HEK293 (cell line): ENCODE results near the gene ZKSCAN8.
A peak's percentile ranks its signal among the peaks of the same experiment; 100 is the strongest.

ENCODE experiments used
- CTCF ChIA-PET: fragments of 350-600 bp; formaldehyde crosslinking; extraction: SDS; loops from one replicate; lab custom pipeline; 2021; ENCODE audit warnings: antibody characterized with exemption; lab: Yijun Ruan, JAX
- POLR2A ChIA-PET: fragments of 300-600 bp; formaldehyde crosslinking; extraction: SDS; loops from one replicate; lab custom pipeline; 2020; ENCODE audit warnings: antibody characterized with exemption, inconsistent platforms; lab: Yijun Ruan, JAX
- H3K27ac ChIP-seq: fragments of 200-500 bp; sonication (Bioruptor generic); 2 replicates; pipeline ENCODE4 v1.5.1; 2014; ENCODE audit warnings: low read depth, low read length, control low read depth, inconsistent platforms; ENCODE audit errors: extremely low read depth
- H3K36me3 ChIP-seq, 2 experiments: fragments of 200-500 bp in 1 of 2; sonication (Bioruptor generic) in 1 of 2; 1 replicate in 1 of 2; 2 replicates in 1 of 2; pipeline ENCODE4 v1.5.1; 2014 to 2017; ENCODE audit warnings: inconsistent platforms in 2 of 2, low read length in 2 of 2; ENCODE audit not compliant: control insufficient read depth in 2 of 2, insufficient read depth in 1 of 2
- H3K4me1 ChIP-seq: fragments of 200-500 bp; sonication (Bioruptor generic); 2 replicates; pipeline ENCODE4 v1.5.1; 2014; ENCODE audit warnings: mild to moderate bottlenecking, low read length, inconsistent platforms; ENCODE audit not compliant: control insufficient read depth, insufficient read depth
- H3K4me3 ChIP-seq: 2 replicates; pipeline ENCODE4 v1.5.1; 2011; ENCODE audit warnings: low read depth, mild to moderate bottlenecking, control low read depth, low read length, moderate library complexity
- H3K9me3 ChIP-seq: fragments of 200-500 bp; sonication (Bioruptor generic); 2 replicates; pipeline ENCODE4 v1.5.1; 2014; ENCODE audit warnings: low read depth, low read length, inconsistent platforms; ENCODE audit not compliant: control insufficient read depth, insufficient read depth
- GFI1B ChIP-seq: fragments of 450-650 bp; formaldehyde crosslinking; IDR thresholded peaks from 2 replicates; pipeline ENCODE4 v1.5.1; 2016; ENCODE audit warnings: missing biosample characterization, missing genetic modification characterization
- HOXD13 ChIP-seq: sonication (generic); formaldehyde crosslinking; IDR thresholded peaks from 2 replicates; pipeline ENCODE4 v1.8.0; 2022; ENCODE audit warnings: missing genetic modification reagents, borderline replicate concordance
- IKZF3 ChIP-seq: fragments of 450-650 bp; IDR thresholded peaks from 2 replicates; pipeline ENCODE4 v1.5.0; 2018; ENCODE audit warnings: missing biosample characterization, mild to moderate bottlenecking, missing genetic modification characterization, moderate library complexity
- OSR2 ChIP-seq: fragments of 450-650 bp; formaldehyde crosslinking; IDR thresholded peaks from 2 replicates; pipeline ENCODE4 v1.5.1; 2016; ENCODE audit warnings: missing biosample characterization, missing genetic modification characterization
- SP2 ChIP-seq: fragments of 450-650 bp; formaldehyde crosslinking; IDR thresholded peaks from 2 replicates; pipeline ENCODE4 v1.5.1; 2016; ENCODE audit warnings: missing biosample characterization, missing genetic modification characterization
- SP7 ChIP-seq: fragments of 450-650 bp; formaldehyde crosslinking; IDR thresholded peaks from 2 replicates; pipeline ENCODE4 v1.5.1; 2016; ENCODE audit warnings: missing biosample characterization, missing genetic modification characterization
- ZBTB20 ChIP-seq: fragments of 450-650 bp; formaldehyde crosslinking; IDR thresholded peaks from 2 replicates; pipeline ENCODE4 v1.5.1; 2016; ENCODE audit warnings: missing biosample characterization, missing genetic modification characterization
- ZBTB48 ChIP-seq: fragments of 450-650 bp; formaldehyde crosslinking; IDR thresholded peaks from 2 replicates; pipeline ENCODE4 v1.5.1; 2016; ENCODE audit warnings: missing biosample characterization, missing genetic modification characterization
- ZBTB7A ChIP-seq: fragments of 450-650 bp; formaldehyde crosslinking; IDR thresholded peaks from 2 replicates; pipeline ENCODE4 v1.5.1; 2016; ENCODE audit warnings: low read depth, missing biosample characterization, missing genetic modification characterization
- ZBTB8A ChIP-seq: fragments of 450-650 bp; formaldehyde crosslinking; IDR thresholded peaks from 2 replicates; pipeline ENCODE4 v1.5.1; 2016; ENCODE audit warnings: missing biosample characterization, missing genetic modification characterization
- ZNF10 ChIP-seq: fragments of 450-650 bp; formaldehyde crosslinking; IDR thresholded peaks from 2 replicates; pipeline ENCODE4 v1.5.1; 2017; ENCODE audit warnings: missing biosample characterization, missing genetic modification characterization
- ZNF202 ChIP-seq: fragments of 450-650 bp; formaldehyde crosslinking; IDR thresholded peaks from 2 replicates; pipeline ENCODE4 v1.5.1; 2016; ENCODE audit warnings: missing biosample characterization, missing genetic modification characterization, borderline replicate concordance
- ZNF335 ChIP-seq: fragments of 450-650 bp; formaldehyde crosslinking; conservative IDR thresholded peaks from 2 replicates; pipeline ENCODE4 v1.5.1; 2016; ENCODE audit warnings: missing biosample characterization, missing genetic modification characterization
- ZNF341 ChIP-seq: fragments of 450-650 bp; formaldehyde crosslinking; IDR thresholded peaks from 2 replicates; pipeline ENCODE4; 2016; ENCODE audit warnings: low read depth, missing biosample characterization, missing genetic modification characterization
- ZNF394 ChIP-seq: fragments of 450-650 bp; formaldehyde crosslinking; IDR thresholded peaks from 2 replicates; pipeline ENCODE4 v1.5.1; 2016; ENCODE audit warnings: missing biosample characterization, missing genetic modification characterization, mild to moderate bottlenecking, moderate library complexity, borderline replicate concordance
- ZNF600 ChIP-seq: fragments of 450-650 bp; formaldehyde crosslinking; IDR thresholded peaks from 2 replicates; pipeline ENCODE4 v1.5.1; 2016; ENCODE audit warnings: missing biosample characterization, missing genetic modification characterization
- ZNF658 ChIP-seq: fragments of 450-650 bp; formaldehyde crosslinking; IDR thresholded peaks from 2 replicates; pipeline ENCODE4; 2016; ENCODE audit warnings: missing biosample characterization, missing genetic modification characterization
- ZNF660 ChIP-seq: fragments of 450-650 bp; IDR thresholded peaks from 2 replicates; pipeline ENCODE4 v1.5.1; 2018; ENCODE audit warnings: missing biosample characterization, mild to moderate bottlenecking, missing genetic modification characterization
- ZNF677 ChIP-seq: fragments of 450-650 bp; IDR thresholded peaks from 2 replicates; pipeline ENCODE4 v1.5.0; 2018; ENCODE audit warnings: missing biosample characterization, mild to moderate bottlenecking, missing genetic modification characterization, moderate library complexity
- ZNF707 ChIP-seq: fragments of 450-650 bp; formaldehyde crosslinking; IDR thresholded peaks from 2 replicates; pipeline ENCODE4 v1.5.1; 2016; ENCODE audit warnings: missing biosample characterization, missing genetic modification characterization
- ZNF830 ChIP-seq: fragments of 450-650 bp; IDR thresholded peaks from 2 replicates; pipeline ENCODE4 v1.5.0; 2018; ENCODE audit warnings: missing biosample characterization, missing genetic modification characterization, low read depth, mild to moderate bottlenecking, moderate library complexity
- TF ChIP-seq, protein P1 (sequence below): fragments of 450-650 bp; formaldehyde crosslinking; IDR thresholded peaks from 2 replicates; pipeline ENCODE4 v1.5.1; 2016; ENCODE audit warnings: missing biosample characterization, missing genetic modification characterization
- TF ChIP-seq, protein P2 (sequence below): fragments of 450-650 bp; formaldehyde crosslinking; optimal IDR thresholded peaks from 2 replicates; pipeline ENCODE3; 2016; ENCODE audit warnings: missing biosample characterization, mild to moderate bottlenecking, missing genetic modification characterization
- TF ChIP-seq, protein P3 (sequence below): fragments of 450-650 bp; formaldehyde crosslinking; IDR thresholded peaks from 2 replicates; pipeline ENCODE4 v1.5.1; 2016; ENCODE audit warnings: missing biosample characterization, missing genetic modification characterization
- TF ChIP-seq, protein P4 (sequence below): fragments of 450-650 bp; formaldehyde crosslinking; IDR thresholded peaks from 2 replicates; pipeline ENCODE4 v1.5.1; 2016; ENCODE audit warnings: missing biosample characterization, missing genetic modification characterization

Gene ZKSCAN8

DNA sequence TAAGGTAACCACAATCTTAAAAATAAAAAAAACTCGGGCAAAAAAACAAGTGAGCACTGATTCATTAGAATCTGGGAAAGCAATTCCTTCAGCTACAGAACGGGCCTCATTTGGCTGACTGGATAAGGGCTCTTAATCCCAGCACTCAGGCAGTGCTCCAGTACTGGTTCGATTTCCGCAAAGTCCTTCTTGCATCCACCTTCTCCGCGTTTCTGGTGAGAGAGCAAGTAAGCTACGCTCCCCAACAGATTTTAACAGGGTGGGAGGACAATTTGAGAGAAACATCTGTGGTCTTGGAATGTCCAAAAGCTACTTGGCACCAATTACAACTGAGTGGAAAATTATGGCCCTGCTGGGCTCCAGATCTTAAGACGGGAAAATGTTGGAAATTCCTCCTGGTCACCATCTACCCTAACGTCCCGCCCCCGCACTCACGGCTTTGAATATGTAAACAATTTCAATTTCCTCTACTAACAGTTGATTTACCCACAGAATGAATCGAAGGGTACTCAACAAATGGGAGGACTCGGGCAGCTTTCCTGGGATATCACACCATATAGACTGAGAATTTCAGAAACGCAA is 65.3 kb downstream of the ZKSCAN8 start:
- peak overlapping the region; percentile 41 for H3K4me3 ChIP-seq
- CTCF ChIA-PET = interaction anchor here (0.9 kb wide), 1 partner anchor 66 kb away, joined by 3 read pairs; the partner anchor contains the start of gene ZKSCAN8
- no peak overlapping the region; the same call in 1 of the 2 replicates for H3K27ac ChIP-seq

DNA sequence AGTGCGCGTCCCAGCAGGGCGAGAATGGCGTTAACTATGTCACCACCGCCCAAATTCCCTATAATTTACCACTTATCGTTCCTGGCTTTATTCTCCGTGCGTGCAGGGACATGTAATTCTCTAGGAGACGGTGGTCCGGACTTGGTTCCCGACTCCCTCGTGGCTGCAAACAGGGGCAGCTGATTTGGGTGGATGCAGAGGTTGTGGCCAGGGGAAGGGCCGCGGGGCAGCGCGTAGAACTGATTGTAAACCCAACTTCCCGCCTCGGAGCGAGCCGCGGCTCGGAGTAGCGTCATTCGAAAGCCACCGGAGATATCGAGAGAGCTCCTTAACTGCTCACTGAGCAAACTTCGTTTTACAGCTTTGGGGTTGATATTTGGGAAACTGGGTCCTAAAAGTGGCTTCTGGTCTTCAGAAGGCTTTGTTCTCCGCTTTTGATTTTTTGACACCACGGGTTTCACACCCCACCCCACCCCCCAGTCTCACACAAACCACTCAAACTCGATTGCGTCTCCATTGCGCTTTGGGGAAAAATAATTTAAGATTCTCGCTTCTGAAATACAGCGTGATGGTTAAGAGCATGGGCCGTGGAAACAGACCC is 65.9 kb downstream of the ZKSCAN8 start:
- ChIA-PET POLR2A (interaction anchor here (0.5 to 1.6 kb wide), 5 partner anchors 11 to 145 kb away, joined by 3 to 10 read pairs (median 6); partner anchors contain the start of gene ZKSCAN8), CTCF (interaction anchor here (0.6 to 0.9 kb wide), 2 partner anchors 39 to 66 kb away, joined by 3 read pairs; partner anchors contain the start of gene ZKSCAN8)
- H3K9me3 ChIP-seq = no peaks in the 10 kb centered on the region
- peak overlapping the region; percentile 41 for H3K4me3 ChIP-seq
- no peaks in the 10 kb centered on the region for H3K36me3 ChIP-seq
- no peaks in the 10 kb centered on the region for H3K4me1 ChIP-seq
- H3K27ac ChIP-seq = peak overlapping the region; percentile 22; the same call in 1 of the 2 replicates
- TF ChIP-seq ZNF660 (tag by site-specific recombination) = peak; percentile 68
- TF ChIP-seq, protein P1, sequence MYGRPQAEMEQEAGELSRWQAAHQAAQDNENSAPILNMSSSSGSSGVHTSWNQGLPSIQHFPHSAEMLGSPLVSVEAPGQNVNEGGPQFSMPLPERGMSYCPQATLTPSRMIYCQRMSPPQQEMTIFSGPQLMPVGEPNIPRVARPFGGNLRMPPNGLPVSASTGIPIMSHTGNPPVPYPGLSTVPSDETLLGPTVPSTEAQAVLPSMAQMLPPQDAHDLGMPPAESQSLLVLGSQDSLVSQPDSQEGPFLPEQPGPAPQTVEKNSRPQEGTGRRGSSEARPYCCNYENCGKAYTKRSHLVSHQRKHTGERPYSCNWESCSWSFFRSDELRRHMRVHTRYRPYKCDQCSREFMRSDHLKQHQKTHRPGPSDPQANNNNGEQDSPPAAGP (tag by site-specific recombination) = 0 out of 2 replicates have a peak, but pooled peaks have one; percentile 50
- TF ChIP-seq ZNF830 (tag by site-specific recombination) = no peak
- 0 out of 2 replicates have a peak, but pooled peaks have one; percentile 11 for TF ChIP-seq ZBTB48 (tag by site-specific recombination)
- TF ChIP-seq SP2 = peak; percentile 14; the same call in 1 of the 2 replicates
- 0 out of 2 replicates have a peak, but pooled peaks have one; percentile 17 for TF ChIP-seq OSR2 (tag by site-specific recombination)
- TF ChIP-seq ZNF677 (tag by site-specific recombination) = no peak
- TF ChIP-seq ZNF10 (tag by site-specific recombination) = peak; percentile 20; the same call in 1 of the 2 replicates
- TF ChIP-seq ZNF341 (tag by site-specific recombination) = 0 out of 2 replicates have a peak, but pooled peaks have one; percentile 23
- peak; percentile 60; the same call in 1 of the 2 replicates for TF ChIP-seq ZBTB20 (tag by site-specific recombination)
- TF ChIP-seq ZNF202 = no peak
- 0 out of 2 replicates have a peak, but pooled peaks have one; percentile 2 for TF ChIP-seq IKZF3 (tag by site-specific recombination)
- 0 out of 2 replicates have a peak, but pooled peaks have one; percentile 8 for TF ChIP-seq ZNF335 (tag by site-specific recombination)
- TF ChIP-seq, protein P2, sequence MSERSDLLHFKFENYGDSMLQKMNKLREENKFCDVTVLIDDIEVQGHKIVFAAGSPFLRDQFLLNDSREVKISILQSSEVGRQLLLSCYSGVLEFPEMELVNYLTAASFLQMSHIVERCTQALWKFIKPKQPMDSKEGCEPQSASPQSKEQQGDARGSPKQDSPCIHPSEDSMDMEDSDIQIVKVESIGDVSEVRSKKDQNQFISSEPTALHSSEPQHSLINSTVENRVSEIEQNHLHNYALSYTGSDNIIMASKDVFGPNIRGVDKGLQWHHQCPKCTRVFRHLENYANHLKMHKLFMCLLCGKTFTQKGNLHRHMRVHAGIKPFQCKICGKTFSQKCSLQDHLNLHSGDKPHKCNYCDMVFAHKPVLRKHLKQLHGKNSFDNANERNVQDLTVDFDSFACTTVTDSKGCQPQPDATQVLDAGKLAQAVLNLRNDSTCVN (tag by site-specific recombination) = peak; percentile 60
- no peak for TF ChIP-seq ZBTB7A (tag by site-specific recombination)
- peak; percentile 66; the same call in 1 of the 2 replicates for TF ChIP-seq SP7 (tag by site-specific recombination)
- TF ChIP-seq, protein P3, sequence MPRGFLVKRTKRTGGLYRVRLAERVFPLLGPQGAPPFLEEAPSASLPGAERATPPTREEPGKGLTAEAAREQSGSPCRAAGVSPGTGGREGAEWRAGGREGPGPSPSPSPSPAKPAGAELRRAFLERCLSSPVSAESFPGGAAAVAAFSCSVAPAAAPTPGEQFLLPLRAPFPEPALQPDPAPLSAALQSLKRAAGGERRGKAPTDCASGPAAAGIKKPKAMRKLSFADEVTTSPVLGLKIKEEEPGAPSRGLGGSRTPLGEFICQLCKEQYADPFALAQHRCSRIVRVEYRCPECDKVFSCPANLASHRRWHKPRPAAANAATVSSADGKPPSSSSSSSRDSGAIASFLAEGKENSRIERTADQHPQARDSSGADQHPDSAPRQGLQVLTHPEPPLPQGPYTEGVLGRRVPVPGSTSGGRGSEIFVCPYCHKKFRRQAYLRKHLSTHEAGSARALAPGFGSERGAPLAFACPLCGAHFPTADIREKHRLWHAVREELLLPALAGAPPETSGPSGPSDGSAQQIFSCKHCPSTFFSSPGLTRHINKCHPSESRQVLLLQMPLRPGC (tag by site-specific recombination) = peak; percentile 40; the same call in 1 of the 2 replicates
- peak; percentile 66 for TF ChIP-seq ZNF600 (tag by site-specific recombination)
- TF ChIP-seq GFI1B (tag by site-specific recombination) = peak; percentile 55; the same call in 1 of the 2 replicates
- TF ChIP-seq ZNF394 (tag by site-specific recombination) = peak; percentile 82
- 0 out of 2 replicates have a peak, but pooled peaks have one; percentile 35 for TF ChIP-seq HOXD13 (CRISPR knock-in tag)
- TF ChIP-seq ZBTB8A = peak; percentile 16; the same call in 1 of the 2 replicates

More for the DNA sequence above, 65.3 kb downstream of the ZKSCAN8 start:
- TF ChIP-seq, protein P4, sequence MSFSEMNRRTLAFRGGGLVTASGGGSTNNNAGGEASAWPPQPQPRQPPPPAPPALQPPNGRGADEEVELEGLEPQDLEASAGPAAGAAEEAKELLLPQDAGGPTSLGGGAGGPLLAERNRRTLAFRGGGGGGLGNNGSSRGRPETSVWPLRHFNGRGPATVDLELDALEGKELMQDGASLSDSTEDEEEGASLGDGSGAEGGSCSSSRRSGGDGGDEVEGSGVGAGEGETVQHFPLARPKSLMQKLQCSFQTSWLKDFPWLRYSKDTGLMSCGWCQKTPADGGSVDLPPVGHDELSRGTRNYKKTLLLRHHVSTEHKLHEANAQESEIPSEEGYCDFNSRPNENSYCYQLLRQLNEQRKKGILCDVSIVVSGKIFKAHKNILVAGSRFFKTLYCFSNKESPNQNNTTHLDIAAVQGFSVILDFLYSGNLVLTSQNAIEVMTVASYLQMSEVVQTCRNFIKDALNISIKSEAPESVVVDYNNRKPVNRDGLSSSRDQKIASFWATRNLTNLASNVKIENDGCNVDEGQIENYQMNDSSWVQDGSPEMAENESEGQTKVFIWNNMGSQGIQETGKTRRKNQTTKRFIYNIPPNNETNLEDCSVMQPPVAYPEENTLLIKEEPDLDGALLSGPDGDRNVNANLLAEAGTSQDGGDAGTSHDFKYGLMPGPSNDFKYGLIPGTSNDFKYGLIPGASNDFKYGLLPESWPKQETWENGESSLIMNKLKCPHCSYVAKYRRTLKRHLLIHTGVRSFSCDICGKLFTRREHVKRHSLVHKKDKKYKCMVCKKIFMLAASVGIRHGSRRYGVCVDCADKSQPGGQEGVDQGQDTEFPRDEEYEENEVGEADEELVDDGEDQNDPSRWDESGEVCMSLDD (tag by site-specific recombination) = no peak
- TF ChIP-seq ZNF707 (tag by site-specific recombination) (no peak), IKZF3 (tag by site-specific recombination) (0 out of 2 replicates have a peak, but pooled peaks have one; percentile 4), ZBTB48 (tag by site-specific recombination) (0 out of 2 replicates have a peak, but pooled peaks have one; percentile 1), ZNF658 (tag by site-specific recombination) (no peak)
- no peaks in the 10 kb centered on the region for H3K9me3 ChIP-seq
- POLR2A ChIA-PET = interaction anchor here (1.0 to 1.6 kb wide), 3 partner anchors 12 to 65 kb away, joined by 5 to 10 read pairs (median 7); partner anchors contain the start of gene ZKSCAN8
- H3K4me1 ChIP-seq = no peaks in the 10 kb centered on the region
- H3K36me3 ChIP-seq = no peaks in the 10 kb centered on the region
